HK-2 (cell line): ENCODE results near the gene RSPH9.

Experiments
- DNase-seq: peaks from one replicate; pipeline ENCODE4 v3.0.0-alpha.2; 2018; ENCODE audit not compliant: unreplicated experiment

RSPH9 gene, protein sequence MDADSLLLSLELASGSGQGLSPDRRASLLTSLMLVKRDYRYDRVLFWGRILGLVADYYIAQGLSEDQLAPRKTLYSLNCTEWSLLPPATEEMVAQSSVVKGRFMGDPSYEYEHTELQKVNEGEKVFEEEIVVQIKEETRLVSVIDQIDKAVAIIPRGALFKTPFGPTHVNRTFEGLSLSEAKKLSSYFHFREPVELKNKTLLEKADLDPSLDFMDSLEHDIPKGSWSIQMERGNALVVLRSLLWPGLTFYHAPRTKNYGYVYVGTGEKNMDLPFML

GRCh38 chr6:43644940-43645612 is at the start of gene RSPH9:
Gene RSPH9, plus strand, starts transcription at chr6:43645036. Its CDS starts 63 bp downstream, at chr6:43645099.
- DNase-seq, result no peak

GRCh38 chr6:43600595-43600994 is 44.2 kb upstream of the RSPH9 start:
- no peak for DNase-seq

DNA sequence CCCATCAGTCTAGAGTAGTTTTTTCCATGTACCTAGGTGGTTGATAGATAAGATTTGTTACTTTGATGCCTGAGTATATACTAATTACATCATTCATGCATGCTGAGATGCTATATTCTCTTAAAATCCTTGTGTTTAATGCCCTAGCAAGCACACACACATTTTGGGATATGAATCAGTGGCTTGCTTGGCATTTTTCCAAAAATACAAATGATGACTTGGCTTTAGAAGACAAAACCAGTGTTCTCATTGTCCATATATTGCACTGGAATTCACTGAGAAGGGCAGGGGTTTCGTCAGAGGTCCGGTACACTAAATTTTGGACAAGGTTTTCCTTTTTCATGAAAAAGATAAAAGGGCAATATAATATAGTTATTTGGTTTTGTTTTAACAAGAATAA is 40.7 kb upstream of the RSPH9 start:
- DNase-seq, result no peak

- DNase-seq, result no peak
These were observed 38.8 kb upstream of the RSPH9 start for GRCh38 chr6:43606019-43606418.

DNA sequence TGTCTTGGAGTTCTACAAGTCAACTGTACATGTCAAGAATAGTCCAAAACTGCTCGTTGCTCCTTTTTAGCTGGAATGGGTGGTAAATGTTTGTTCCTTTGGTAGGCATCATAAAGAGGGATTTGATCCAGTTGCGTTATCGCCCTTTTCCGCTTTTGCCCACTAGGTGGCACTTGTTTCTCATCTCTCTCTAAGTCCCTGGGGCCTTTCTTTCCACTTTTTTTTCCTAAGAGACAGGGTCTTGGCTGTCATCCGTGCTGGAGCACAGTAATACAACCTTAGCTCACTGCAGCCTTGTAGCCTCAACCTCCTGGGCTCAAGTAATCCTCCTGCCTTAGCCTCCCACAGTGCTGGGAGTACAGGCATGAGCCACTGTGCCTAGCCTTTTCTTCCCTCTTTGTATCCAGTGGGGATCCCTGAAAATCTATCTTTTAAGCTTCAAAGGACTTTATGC is 36.5 kb upstream of the RSPH9 start:
- DNase-seq, result peak; percentile 60

DNA sequence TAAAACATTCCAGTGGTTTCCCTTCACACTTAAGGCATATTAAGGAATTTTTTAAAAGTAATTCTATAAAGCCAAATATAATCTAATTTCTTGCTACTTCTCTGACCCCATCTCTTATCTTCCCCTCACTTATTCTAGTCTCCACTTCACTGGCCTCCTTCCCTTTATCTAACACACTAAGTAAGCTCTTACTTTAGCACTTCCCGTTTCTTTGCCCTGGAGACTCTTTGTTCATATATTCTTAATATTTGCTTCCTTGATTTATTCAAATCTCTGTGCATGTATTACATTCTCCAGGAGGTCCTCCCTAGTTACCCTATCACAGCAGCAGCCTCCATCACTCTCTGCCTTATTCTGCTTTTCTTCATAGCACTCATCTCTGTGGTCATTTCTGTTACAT is 36.0 kb upstream of the RSPH9 start:
- no peak for DNase-seq

DNA sequence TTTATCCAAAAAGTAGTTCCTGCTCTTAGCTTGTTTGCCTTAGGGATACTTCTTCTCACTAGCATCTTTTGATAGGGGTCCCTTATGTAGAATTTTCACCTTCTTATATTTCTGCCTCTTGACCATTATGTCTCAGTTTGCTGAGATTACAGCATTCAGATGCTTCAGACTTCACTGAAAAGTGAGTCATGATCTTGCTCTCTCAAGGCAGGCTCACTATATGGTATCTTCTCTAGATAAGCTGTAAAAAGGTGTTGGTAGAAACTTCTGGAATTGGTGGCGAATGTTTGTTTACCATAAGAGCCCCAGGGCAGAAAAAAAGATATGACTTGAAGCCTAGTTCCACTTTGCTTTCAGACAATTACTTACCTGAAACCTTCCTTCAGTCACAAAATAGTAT is 35.4 kb upstream of the RSPH9 start:
- no peak for DNase-seq

- DNase-seq, result no peak
These were observed 34.4 kb upstream of the RSPH9 start for GRCh38 chr6:43610431-43610830.

- DNase-seq, result no peak
These were observed 31.0 kb upstream of the RSPH9 start for GRCh38 chr6:43613721-43614395.

- no peak for DNase-seq
These were observed 30.5 kb upstream of the RSPH9 start for GRCh38 chr6:43614396-43614730.

- no peak for DNase-seq
These were observed 27.9 kb upstream of the RSPH9 start for GRCh38 chr6:43616725-43617472.

GRCh38 chr6:43621078-43621835 is 23.6 kb upstream of the RSPH9 start:
- no peak for DNase-seq

GRCh38 chr6:43621836-43622180 is 23.0 kb upstream of the RSPH9 start:
- no peak for DNase-seq

GRCh38 chr6:43622541-43622940 is 22.3 kb upstream of the RSPH9 start:
- DNase-seq, result no peak

GRCh38 chr6:43623880-43624785 is 20.7 kb upstream of the RSPH9 start:
- no peak for DNase-seq

- no peak for DNase-seq
These were observed 20.0 kb upstream of the RSPH9 start for GRCh38 chr6:43624786-43625288.

DNA sequence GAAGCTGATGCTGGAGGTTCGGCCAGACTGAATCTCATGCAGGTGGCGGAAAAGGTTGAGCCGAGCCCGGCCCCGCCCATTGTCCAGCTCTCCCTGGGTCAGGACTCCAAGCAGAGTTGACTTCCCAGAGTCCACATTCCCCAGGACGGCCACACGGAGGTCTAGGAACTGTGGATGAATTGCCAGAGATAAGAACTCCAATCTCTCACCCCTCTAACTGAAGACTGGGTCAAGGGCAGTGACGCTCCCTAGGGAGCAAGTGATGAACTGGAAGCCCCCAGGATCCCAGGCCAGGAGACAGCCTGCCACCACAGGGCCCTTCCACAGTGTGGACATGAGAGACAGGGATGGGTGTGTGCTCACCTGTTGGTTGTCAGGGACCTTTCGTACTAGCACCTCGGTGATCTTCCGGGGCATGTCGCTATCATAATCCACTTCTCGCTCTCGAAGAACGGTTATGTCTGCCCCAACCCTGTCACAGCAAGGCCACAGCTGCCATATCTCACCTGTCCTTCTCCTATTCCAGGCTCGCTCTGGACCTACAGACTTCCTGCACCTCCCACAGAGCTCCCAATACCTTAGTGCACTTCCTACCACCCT is 19.3 kb upstream of the RSPH9 start:
- no peak for DNase-seq

DNA sequence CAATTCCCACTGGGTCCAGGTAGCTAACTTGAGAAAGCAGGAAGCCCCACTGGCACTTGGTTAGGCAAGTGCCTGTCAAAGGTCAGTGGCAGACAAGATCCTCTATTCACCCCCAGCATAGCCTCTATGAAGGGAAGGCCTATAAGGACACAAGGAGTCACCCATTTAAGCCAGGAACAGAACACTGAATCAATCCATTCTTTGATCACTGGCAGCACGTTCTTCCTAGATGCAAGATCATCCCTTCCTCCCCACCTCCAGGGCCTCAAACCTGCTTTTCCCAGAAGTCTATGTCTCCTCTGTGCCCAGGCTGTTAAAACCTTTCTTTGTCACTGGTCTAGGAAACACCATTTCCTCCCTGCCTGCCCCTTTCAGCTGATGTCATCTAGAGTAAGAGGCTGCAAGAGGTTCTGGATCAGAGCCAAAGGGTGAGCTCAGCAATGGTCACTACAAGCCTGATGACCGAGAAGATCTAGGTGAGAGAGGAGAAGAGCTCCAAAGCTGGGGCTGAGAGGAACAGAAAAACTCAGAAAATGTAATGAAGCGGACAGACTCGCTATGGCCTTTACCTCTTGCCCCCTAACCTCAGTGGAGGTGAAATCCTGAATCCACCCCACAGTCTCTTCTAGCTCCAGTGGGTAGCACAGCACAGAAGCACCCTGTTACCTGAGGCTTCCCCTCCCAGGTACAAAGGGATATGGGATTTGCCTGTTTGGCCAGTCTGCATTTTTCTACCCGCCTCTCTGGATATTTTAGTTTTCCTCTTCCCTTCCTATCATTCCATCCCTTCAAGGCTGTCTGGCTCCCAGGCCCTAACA is 17.6 kb upstream of the RSPH9 start:
- peak; percentile 87 for DNase-seq
